GM21723 (cell line): Measurements from ENCODE around the gene SDCCAG8.

Experiments used
- ATAC-seq: cut with Tn5 transposase; IDR thresholded peaks from one replicate; pipeline ENCODE4 v1.9.1; 2021; ENCODE audit warnings: mild to moderate bottlenecking, moderate library complexity; ENCODE audit not compliant: unreplicated experiment

Gene SDCCAG8

DNA sequence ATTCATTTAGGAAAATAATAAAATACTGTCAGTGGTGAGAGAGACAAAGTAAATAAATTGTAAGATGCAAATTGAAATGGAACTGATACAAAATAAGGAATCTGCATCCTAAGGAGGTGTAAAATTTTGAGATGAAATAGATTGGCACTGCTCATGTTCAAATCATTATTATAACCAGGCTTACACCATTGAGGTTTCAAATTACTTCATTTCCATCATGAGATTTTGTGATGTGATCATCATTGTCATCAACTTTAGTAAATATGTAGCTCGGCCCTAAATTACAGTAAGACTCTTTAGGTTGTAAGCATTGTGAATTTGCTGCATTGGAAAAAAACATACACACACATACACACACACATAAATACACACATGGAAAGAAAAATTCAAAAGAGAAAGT, 123.4 kb downstream of the SDCCAG8 start:
- no peak for ATAC-seq

GRCh38 chr1:243379706-243380105, 123.9 kb downstream of the SDCCAG8 start:
- no peak for ATAC-seq

DNA sequence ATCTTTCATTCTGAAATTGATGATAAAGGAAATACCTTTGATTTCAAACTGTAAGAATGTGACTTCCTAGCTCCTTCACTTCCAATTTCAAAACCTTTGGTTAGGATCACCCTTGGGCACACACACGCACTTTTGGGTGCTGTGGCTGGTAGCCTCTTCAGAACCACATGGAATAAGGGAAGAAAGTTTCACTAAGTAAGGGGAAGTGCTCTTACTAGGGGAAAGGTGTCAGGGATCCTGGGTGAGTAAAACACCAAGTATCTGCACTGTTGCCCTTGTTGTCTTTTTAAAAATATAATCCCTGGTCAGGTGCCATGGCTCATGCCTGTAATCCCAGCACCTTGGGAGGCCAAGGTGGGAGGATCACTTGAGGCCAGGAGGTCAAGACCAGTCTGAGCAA, 132.4 kb downstream of the SDCCAG8 start:
- ATAC-seq: no peak

DNA sequence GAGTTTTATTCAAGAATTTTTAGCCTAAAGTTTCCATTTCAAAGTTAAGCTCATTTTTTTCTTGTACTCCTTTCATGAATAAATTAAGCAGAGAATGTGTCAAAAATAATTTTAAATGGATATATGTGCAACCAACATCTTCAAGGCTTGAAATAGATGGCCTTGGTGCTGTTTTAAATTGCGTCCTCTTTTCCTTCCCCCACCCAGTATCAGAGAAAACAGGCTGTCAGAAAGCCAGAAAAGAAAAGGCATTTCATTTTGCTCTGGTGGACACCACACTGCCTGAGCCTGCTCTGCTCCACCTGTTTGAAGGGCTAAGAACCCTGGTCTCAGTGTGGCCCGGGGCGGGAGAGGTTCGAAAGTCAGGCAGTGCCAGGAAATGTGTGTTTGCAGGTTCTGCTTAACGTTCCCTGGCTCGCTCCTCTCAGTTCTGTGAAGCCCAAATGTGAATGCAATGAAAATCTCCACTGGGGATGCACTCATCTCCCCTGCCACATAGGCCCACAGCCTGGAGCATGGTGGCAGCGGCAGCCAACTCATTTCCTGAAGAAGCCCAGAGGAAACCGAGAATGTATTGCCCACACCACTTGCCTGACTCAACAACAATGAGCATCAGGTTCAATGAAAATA, 134.4 kb downstream of the SDCCAG8 start:
- no peak for ATAC-seq

- ATAC-seq: no peak
Measured at GRCh38 chr1:243391355-243391754, 135.5 kb downstream of the SDCCAG8 start.

DNA sequence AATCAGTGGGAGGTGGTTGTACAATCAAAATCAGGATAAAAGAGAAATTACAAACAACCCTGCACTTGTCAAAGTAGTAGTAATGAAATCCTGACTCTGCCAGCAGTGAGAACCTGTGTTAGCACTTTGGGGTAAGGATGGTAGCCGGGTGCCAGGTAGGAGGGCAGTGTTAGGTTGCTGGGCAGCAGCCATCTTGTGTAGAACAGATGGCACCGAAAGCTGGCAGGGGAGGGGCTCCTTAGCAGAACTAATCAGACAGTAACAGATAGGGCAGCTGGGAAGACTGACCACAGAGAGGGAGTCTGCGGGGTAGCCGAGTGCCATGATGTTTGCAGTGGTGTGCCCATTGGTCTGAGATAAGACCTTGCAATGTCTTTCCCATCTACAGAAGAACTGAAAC, 137.3 kb downstream of the SDCCAG8 start:
- no peak for ATAC-seq

GRCh38 chr1:243394066-243394465, 138.2 kb downstream of the SDCCAG8 start:
- ATAC-seq: no peak

GRCh38 chr1:243394601-243395464, 139.0 kb downstream of the SDCCAG8 start:
- no peak for ATAC-seq

- ATAC-seq: no peak
Measured at GRCh38 chr1:243396424-243396823, 140.6 kb downstream of the SDCCAG8 start.

DNA sequence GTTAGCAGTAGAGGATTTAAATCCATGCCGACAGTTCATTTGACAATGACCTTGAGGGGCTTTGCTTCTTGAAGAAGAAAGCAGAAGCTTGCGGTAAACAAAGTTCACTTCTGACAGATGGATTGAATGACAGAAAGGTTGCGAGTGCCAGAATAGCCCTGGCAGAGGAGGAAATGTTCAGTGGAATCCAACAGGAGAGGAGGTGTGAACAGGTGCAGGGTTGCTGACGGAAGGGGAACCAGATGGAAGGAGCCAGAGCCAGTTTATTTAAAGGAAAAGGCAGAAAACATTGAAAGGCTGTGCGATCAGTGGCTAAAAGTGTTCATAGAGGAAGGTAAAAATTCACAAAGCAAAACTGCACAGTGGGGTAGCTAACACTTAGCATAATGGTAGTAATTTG, 141.0 kb downstream of the SDCCAG8 start:
- no peak for ATAC-seq

GRCh38 chr1:243397613-243398321, 141.9 kb downstream of the SDCCAG8 start:
- ATAC-seq: no peak

- no peak for ATAC-seq
Measured at GRCh38 chr1:243399561-243400155, 143.8 kb downstream of the SDCCAG8 start.

GRCh38 chr1:243402868-243403267, 147.0 kb downstream of the SDCCAG8 start:
- no peak for ATAC-seq

GRCh38 chr1:243406424-243406823, 150.6 kb downstream of the SDCCAG8 start:
- ATAC-seq: no peak

- no peak for ATAC-seq
Measured at GRCh38 chr1:243407284-243408018, 151.6 kb downstream of the SDCCAG8 start.

- no peak for ATAC-seq
Measured at GRCh38 chr1:243408479-243408878, 152.6 kb downstream of the SDCCAG8 start.

GRCh38 chr1:243409284-243409683, 153.4 kb downstream of the SDCCAG8 start:
- no peak for ATAC-seq

DNA sequence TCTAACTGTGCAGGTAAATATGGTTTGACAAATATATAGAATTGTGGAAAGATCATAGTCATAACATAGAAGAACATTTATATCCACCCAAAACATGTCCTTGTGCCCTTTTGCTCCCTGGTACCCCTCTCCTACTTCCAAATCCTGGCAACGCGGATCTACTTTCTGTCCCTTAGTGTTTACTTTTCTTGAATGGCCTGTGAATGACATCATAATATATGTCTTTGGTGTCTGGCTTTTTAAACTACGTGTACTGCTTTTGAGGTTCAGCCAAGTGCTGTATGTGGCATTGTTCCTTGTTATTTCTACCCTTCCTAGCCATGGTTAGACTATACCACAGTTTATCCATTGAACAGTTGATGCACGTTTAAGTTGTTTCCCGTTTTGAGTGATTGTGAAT, 155.6 kb downstream of the SDCCAG8 start:
- ATAC-seq: no peak

- peak; percentile 62 for ATAC-seq
Measured at GRCh38 chr1:243413431-243414151, 157.8 kb downstream of the SDCCAG8 start.

- ATAC-seq: no peak
Measured at GRCh38 chr1:243414152-243414494, 158.3 kb downstream of the SDCCAG8 start.
